ENCODE measurements around the gene DNAJC7. TPM values are rescaled to one million over a fixed set of nuclear protein-coding genes. Genes with fewer than 3 reads are reported as not detected.

The DNAJC7 gene
- total and polyA plus RNA-seq, 9 of the 15 experiments (the other 6 are each of a cell fraction or from before 2014, with no cell fraction given) = 85.8 to 262 (median 157) TPM

DNA sequence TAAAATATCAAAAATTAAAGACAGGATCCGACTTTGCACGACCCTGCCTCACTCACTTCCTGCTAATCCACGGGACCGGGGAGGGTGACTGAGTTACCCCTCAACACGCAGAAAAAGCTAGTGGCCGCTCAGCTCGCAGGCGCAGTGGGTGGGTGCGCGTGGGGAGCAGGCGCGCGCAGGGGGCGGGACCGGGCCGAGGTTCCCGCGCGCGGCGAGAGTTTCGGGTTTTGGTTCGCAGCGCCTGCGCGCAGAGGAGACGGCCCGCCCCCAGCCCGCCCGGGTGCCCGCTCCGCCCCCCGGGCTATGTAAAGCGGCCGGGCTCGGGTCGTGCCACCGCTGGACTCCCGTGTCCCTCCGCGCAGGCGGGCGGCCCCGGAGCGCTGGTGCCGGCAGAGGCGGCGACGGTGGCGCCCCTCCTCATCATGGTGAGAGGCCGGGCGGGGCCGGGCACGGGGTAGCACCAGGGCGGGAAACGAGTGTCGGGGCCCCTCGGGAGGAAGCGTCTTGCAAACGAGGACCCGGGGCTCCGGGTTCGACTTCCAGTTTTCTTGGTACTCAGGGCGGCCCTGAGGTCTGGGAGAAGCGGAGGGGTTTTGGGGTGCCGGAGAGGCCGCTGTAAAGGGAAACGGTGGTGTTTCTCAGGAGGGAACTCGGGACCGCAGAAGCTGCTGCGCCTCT lies 50.6 kb downstream of the DNAJC7 start, which contains the start of gene CNP (continued):
- TF ChIP-seq, protein P1, sequence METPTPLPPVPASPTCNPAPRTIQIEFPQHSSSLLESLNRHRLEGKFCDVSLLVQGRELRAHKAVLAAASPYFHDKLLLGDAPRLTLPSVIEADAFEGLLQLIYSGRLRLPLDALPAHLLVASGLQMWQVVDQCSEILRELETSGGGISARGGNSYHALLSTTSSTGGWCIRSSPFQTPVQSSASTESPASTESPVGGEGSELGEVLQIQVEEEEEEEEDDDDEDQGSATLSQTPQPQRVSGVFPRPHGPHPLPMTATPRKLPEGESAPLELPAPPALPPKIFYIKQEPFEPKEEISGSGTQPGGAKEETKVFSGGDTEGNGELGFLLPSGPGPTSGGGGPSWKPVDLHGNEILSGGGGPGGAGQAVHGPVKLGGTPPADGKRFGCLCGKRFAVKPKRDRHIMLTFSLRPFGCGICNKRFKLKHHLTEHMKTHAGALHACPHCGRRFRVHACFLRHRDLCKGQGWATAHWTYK (CRISPR knock-in tag; IDR thresholded peaks at IDR 0.05) = no peak
- TF ChIP-seq SP1 (CRISPR knock-in tag; IDR thresholded peaks at IDR 0.05) (peak; percentile 37; the same call in 1 of the 2 replicates), POLR2AphosphoS2 (IDR thresholded peaks at IDR 0.05; ENCODE audit: low read length) (no peak; the same call in 1 of the 2 replicates), PHF8 (IDR thresholded peaks at IDR 0.05; ENCODE audit: borderline replicate concordance, low read length) (peak; percentile 71; the same call in 1 of the 2 replicates), NEUROD1 (IDR thresholded peaks at IDR 0.05; ENCODE audit: borderline replicate concordance, low read depth, low read length, partially characterized antibody) (no peak), HMGN3 (IDR thresholded peaks at IDR 0.05; ENCODE audit: borderline replicate concordance, extremely low read depth, insufficient read length, low read depth, low read length) (peak; percentile 14), ZNF3 (CRISPR knock-in tag; IDR thresholded peaks at IDR 0.05) (no peak)
- TF ChIP-seq, protein P2, sequence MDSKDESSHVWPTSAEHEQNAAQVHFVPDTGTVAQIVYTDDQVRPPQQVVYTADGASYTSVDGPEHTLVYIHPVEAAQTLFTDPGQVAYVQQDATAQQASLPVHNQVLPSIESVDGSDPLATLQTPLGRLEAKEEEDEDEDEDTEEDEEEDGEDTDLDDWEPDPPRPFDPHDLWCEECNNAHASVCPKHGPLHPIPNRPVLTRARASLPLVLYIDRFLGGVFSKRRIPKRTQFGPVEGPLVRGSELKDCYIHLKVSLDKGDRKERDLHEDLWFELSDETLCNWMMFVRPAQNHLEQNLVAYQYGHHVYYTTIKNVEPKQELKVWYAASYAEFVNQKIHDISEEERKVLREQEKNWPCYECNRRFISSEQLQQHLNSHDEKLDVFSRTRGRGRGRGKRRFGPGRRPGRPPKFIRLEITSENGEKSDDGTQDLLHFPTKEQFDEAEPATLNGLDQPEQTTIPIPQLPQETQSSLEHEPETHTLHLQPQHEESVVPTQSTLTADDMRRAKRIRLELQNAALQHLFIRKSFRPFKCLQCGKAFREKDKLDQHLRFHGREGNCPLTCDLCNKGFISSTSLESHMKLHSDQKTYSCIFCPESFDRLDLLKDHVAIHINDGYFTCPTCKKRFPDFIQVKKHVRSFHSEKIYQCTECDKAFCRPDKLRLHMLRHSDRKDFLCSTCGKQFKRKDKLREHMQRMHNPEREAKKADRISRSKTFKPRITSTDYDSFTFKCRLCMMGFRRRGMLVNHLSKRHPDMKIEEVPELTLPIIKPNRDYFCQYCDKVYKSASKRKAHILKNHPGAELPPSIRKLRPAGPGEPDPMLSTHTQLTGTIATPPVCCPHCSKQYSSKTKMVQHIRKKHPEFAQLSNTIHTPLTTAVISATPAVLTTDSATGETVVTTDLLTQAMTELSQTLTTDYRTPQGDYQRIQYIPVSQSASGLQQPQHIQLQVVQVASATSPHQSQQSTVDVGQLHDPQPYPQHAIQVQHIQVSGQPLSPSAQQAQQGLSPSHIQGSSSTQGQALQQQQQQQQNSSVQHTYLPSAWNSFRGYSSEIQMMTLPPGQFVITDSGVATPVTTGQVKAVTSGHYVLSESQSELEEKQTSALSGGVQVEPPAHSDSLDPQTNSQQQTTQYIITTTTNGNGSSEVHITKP (IDR thresholded peaks at IDR 0.05; ENCODE audit: partially characterized antibody) = no peak
- TF ChIP-seq, protein P3, sequence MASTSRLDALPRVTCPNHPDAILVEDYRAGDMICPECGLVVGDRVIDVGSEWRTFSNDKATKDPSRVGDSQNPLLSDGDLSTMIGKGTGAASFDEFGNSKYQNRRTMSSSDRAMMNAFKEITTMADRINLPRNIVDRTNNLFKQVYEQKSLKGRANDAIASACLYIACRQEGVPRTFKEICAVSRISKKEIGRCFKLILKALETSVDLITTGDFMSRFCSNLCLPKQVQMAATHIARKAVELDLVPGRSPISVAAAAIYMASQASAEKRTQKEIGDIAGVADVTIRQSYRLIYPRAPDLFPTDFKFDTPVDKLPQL (IDR thresholded peaks at IDR 0.05; ENCODE audit: extremely low read depth, insufficient read length) = no peak
